ENCODE measurements around the gene KLHDC7B.

The KLHDC7B gene

GRCh38 chr22:50573491-50574382 lies 28.0 kb downstream of the KLHDC7B start:
- DNase-seq, result no peak

- no peak for DNase-seq
Measured at GRCh38 chr22:50574383-50574755, 28.7 kb downstream of the KLHDC7B start.

- DNase-seq, result no peak
Measured at GRCh38 chr22:50575426-50575941, 29.8 kb downstream of the KLHDC7B start.

GRCh38 chr22:50576070-50576469 lies 30.4 kb downstream of the KLHDC7B start:
- peak; percentile 41 for DNase-seq

GRCh38 chr22:50576806-50577696 lies 31.4 kb downstream of the KLHDC7B start:
- no peak for DNase-seq

- DNase-seq, result no peak
Measured at GRCh38 chr22:50577697-50577986, 31.9 kb downstream of the KLHDC7B start.

- peak; percentile 42 for DNase-seq
Measured at GRCh38 chr22:50577987-50578775, 32.5 kb downstream of the KLHDC7B start, which contains the start of gene CPT1B. Gene CPT1B, minus strand, starts transcription at chr22:50578427. Its CDS starts 512 bp downstream, at chr22:50577915.

GRCh38 chr22:50578776-50579310 lies 33.1 kb downstream of the KLHDC7B start:
- no peak for DNase-seq

GRCh38 chr22:50579752-50580151 lies 34.1 kb downstream of the KLHDC7B start:
- DNase-seq, result no peak

GRCh38 chr22:50581031-50581949 lies 35.6 kb downstream of the KLHDC7B start:
- no peak for DNase-seq

GRCh38 chr22:50581950-50582492 lies 36.3 kb downstream of the KLHDC7B start:
- DNase-seq, result peak; percentile 9

- peak; percentile 98 for DNase-seq
Measured at GRCh38 chr22:50582493-50583293, 37.0 kb downstream of the KLHDC7B start, which contains the start of gene CHKB. Gene CHKB, minus strand, starts transcription at chr22:50582849. Its CDS starts 68 bp downstream, at chr22:50582781.

GRCh38 chr22:50583294-50583861 lies 37.7 kb downstream of the KLHDC7B start:
- no peak for DNase-seq

- DNase-seq, result no peak
Measured at GRCh38 chr22:50584106-50585096, 38.7 kb downstream of the KLHDC7B start.

- no peak for DNase-seq
Measured at GRCh38 chr22:50585238-50585637, 39.5 kb downstream of the KLHDC7B start.

- DNase-seq, result no peak
Measured at GRCh38 chr22:50585781-50586180, 40.1 kb downstream of the KLHDC7B start.

GRCh38 chr22:50586416-50586815 lies 40.7 kb downstream of the KLHDC7B start:
- DNase-seq, result no peak

GRCh38 chr22:50587407-50587806 lies 41.7 kb downstream of the KLHDC7B start:
- no peak for DNase-seq
